Glutamatergic neuron (in vitro differentiated cells): ENCODE measurements around the gene PRRT1B. TPM values are rescaled to one million over a fixed set of nuclear protein-coding genes. Genes with fewer than 3 reads are reported as not detected.

Experiments used
- DNase-seq: peaks from one replicate; pipeline ENCODE4 v3.0.0; 2022
- H3K27ac Mint-ChIP-seq: one replicate; pipeline ENCODE4 v1.8.0; 2020; ENCODE audit warnings: mild to moderate bottlenecking, mixed read lengths, inconsistent platforms; ENCODE audit not compliant: unreplicated experiment
- H3K27me3 Mint-ChIP-seq: one replicate; pipeline ENCODE4 v1.8.0; 2020; ENCODE audit warnings: mild to moderate bottlenecking, moderate library complexity, mixed read lengths, inconsistent platforms; ENCODE audit not compliant: unreplicated experiment
- H3K36me3 Mint-ChIP-seq: one replicate; pipeline ENCODE4 v1.8.0; 2020; ENCODE audit warnings: mild to moderate bottlenecking, mixed read lengths, inconsistent platforms; ENCODE audit not compliant: unreplicated experiment
- H3K4me1 Mint-ChIP-seq: one replicate; pipeline ENCODE4 v1.8.0; 2020; ENCODE audit warnings: mild to moderate bottlenecking, low read depth, mixed read lengths, inconsistent platforms; ENCODE audit not compliant: unreplicated experiment
- H3K4me3 Mint-ChIP-seq: one replicate; pipeline ENCODE4 v1.8.0; 2020; ENCODE audit warnings: mild to moderate bottlenecking, mixed read lengths, inconsistent platforms; ENCODE audit not compliant: unreplicated experiment
- H3K9me3 Mint-ChIP-seq: one replicate; pipeline ENCODE4 v1.8.0; 2020; ENCODE audit warnings: mild to moderate bottlenecking, moderate library complexity, mixed read lengths, inconsistent platforms; ENCODE audit not compliant: unreplicated experiment
- total RNA-seq: library from RNA; stranded (reverse); fragmentation: NEBNext Ultra II Directional; extraction: Animal tissue kit (Norgen Biotek cat#: 25700); gene quantifications from one replicate; pipeline ENCODE4 v1.2.1, GENCODE V29; 2021; ENCODE audit not compliant: unreplicated experiment
- TF ChIP-seq, protein P1 (sequence below): fragments of 200-600 bp; sonication (generic); IDR thresholded peaks from one replicate; pipeline ENCODE4 v1.5.0; 2021; ENCODE audit not compliant: partially characterized antibody, unreplicated experiment

The PRRT1B gene
- total RNA-seq, 1 donor from 2014 or later: not detected

DNA sequence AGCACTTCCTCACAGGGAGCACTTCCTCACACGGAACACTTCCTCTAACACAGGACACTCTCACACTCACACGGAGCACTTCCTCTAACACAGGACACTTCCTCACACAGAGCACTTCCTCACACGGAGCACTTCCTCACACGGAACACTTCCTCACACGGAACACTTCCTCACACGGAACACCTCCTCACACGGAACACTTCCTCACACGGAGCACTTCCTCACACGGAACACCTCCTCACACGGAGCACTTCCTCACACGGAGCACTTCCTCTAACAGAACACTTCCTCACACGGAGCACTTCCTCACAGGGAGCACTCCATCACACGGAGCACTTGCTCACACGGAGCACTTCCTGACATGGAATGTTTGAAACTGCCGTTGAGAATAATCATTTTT lies 29.2 kb upstream of the PRRT1B start:
- Mint-ChIP-seq H3K27me3 (peaks cover 3% of the 10 kb centered on the region), H3K4me3 (no peak overlapping the region), H3K4me1 (no peaks in the 10 kb centered on the region), H3K9me3 (peaks cover 1% of the 10 kb centered on the region), H3K27ac (no peak overlapping the region), H3K36me3 (no peaks in the 10 kb centered on the region)
- DNase-seq: no peak
- TF ChIP-seq, protein P1, sequence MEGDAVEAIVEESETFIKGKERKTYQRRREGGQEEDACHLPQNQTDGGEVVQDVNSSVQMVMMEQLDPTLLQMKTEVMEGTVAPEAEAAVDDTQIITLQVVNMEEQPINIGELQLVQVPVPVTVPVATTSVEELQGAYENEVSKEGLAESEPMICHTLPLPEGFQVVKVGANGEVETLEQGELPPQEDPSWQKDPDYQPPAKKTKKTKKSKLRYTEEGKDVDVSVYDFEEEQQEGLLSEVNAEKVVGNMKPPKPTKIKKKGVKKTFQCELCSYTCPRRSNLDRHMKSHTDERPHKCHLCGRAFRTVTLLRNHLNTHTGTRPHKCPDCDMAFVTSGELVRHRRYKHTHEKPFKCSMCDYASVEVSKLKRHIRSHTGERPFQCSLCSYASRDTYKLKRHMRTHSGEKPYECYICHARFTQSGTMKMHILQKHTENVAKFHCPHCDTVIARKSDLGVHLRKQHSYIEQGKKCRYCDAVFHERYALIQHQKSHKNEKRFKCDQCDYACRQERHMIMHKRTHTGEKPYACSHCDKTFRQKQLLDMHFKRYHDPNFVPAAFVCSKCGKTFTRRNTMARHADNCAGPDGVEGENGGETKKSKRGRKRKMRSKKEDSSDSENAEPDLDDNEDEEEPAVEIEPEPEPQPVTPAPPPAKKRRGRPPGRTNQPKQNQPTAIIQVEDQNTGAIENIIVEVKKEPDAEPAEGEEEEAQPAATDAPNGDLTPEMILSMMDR: no peak

DNA sequence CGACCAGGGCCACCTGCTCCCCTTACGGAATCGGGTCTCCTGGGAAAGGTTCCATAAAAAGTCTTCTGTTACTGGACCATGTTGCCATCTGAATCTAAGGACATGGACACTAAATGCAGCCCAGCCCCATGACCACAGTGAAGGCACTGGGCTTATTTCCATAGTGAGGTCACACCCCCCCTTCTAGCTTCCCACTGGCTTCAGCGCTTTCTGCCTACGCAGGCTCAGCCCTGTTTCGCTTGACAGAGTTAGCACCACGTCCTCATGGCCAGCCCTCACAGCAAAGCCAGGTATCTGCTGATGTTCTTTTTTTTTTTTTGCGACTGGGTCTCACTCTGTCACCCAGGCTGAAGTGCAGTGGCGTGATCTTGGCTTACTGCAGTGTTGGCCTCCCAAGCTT lies 28.4 kb upstream of the PRRT1B start:
- DNase-seq: no peak
- Mint-ChIP-seq H3K27me3 (peaks cover 3% of the 10 kb centered on the region), H3K9me3 (peaks cover 2% of the 10 kb centered on the region), H3K27ac (no peak overlapping the region), H3K4me1 (no peaks in the 10 kb centered on the region), H3K36me3 (no peaks in the 10 kb centered on the region), H3K4me3 (no peak overlapping the region)
- TF ChIP-seq, protein P1: no peak

DNA sequence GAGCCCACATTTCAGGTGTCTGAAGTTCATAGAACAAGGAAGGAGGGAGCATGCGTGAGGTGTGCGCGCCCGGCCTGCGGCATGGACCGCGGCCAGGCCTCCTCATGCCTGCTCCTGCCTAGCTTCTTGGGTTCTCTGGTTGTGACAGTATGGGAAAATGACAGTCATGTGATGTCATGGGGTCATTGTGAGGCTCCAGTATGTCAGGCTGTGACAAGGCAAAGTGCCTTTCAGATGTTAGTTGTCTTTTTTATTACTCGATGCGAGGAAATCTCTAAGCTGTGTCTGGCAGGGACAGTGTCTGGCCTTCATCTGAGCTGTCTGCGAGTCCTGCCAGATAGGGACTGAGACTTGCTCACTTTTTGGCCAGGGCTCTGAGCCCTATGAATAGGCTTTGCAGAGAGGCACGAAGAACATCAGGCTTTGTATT lies 27.5 kb upstream of the PRRT1B start:
- no peak for DNase-seq
- TF ChIP-seq, protein P1: no peak
- no peak overlapping the region for H3K27ac Mint-ChIP-seq
- no peaks in the 10 kb centered on the region for H3K4me1 Mint-ChIP-seq
- H3K9me3 Mint-ChIP-seq: peaks cover 2% of the 10 kb centered on the region
- no peak overlapping the region for H3K4me3 Mint-ChIP-seq
- peaks cover 3% of the 10 kb centered on the region for H3K27me3 Mint-ChIP-seq
- H3K36me3 Mint-ChIP-seq: no peaks in the 10 kb centered on the region

DNA sequence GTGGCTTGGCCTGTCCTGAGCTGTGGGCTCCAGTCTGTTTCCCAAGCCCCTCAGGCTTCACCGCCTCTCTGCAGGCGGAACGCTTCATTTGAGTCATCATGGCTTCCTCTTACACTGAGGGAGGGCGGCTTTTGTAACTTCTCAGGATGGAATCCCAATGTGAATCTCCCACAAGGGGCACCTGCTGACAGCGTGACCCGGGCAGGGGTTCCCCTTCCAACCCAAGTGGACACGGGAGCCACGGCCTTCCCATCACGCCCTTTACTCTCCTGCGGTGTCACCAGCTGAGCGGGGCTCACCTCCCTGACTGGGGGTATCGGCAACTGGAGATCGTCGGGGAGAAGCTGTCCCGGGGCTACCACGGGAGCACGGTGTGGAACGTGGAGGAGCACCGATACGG lies 26.8 kb upstream of the PRRT1B start:
- Mint-ChIP-seq H3K4me3 (no peak overlapping the region), H3K4me1 (no peaks in the 10 kb centered on the region), H3K9me3 (peaks cover 2% of the 10 kb centered on the region), H3K27ac (no peak overlapping the region), H3K27me3 (peaks cover 3% of the 10 kb centered on the region), H3K36me3 (no peaks in the 10 kb centered on the region)
- DNase-seq: no peak
- TF ChIP-seq, protein P1: no peak

DNA sequence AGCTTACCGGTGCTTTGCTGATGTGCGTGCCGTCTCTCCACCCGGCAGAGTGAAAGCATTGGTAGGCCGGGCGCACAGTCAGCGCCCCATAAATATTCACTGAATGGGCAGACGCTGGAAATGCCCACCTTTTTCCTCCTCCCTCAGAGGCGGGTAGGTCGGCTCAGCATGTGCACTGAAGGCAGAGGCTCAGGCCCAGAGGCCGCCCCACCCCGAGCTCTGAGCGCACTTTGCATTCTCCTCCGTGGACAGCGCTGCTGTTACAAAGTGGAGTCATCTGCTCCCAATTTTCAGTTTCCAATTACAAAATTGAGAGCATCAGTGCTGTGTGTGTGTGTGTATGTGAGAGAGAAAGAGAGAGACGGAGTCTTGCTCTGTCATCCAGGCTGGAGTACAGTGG lies 24.8 kb upstream of the PRRT1B start:
- Mint-ChIP-seq H3K9me3 (peaks cover 2% of the 10 kb centered on the region), H3K36me3 (no peaks in the 10 kb centered on the region), H3K27me3 (no peaks in the 10 kb centered on the region), H3K27ac (no peak overlapping the region), H3K4me3 (no peak overlapping the region), H3K4me1 (no peaks in the 10 kb centered on the region)
- no peak for DNase-seq
- TF ChIP-seq, protein P1: no peak
